AG04450 (cell line): Measurements from ENCODE around the gene GABRR2. TPM values are rescaled to one million over a fixed set of nuclear protein-coding genes. Genes with fewer than 3 reads are reported as not detected.

Source experiments
- CTCF ChIA-PET: fragments of 300-600, 350-600 bp; formaldehyde crosslinking; extraction: SDS; loops from one replicate; lab custom pipeline; 2022; ENCODE audit warnings: antibody characterized with exemption, inconsistent platforms; lab: Charles Lee
- POLR2A ChIA-PET: fragments of 350-600 bp; formaldehyde crosslinking; extraction: SDS; loops from one replicate; lab custom pipeline; 2021; ENCODE audit warnings: antibody characterized with exemption, inconsistent platforms; lab: Yijun Ruan, JAX
- DNase-seq: peaks from one replicate; pipeline ENCODE4 v3.0.0-alpha.2; 2011; ENCODE audit warnings: low read depth, low spot score
- H3K27ac ChIP-seq: one replicate; pipeline ENCODE4 v1.5.1; 2012; ENCODE audit warnings: low read depth, low read length, control low read depth
- H3K27me3 ChIP-seq: one replicate; pipeline ENCODE4 v1.6.0; 2012; ENCODE audit warnings: low read length; ENCODE audit not compliant: control insufficient read depth, insufficient read depth
- H3K4me3 ChIP-seq: 2 replicates; pipeline ENCODE4 v1.5.1; 2011; ENCODE audit warnings: mild to moderate bottlenecking, low read depth, low read length, control low read depth
- H3K9me3 ChIP-seq: 2 replicates; pipeline ENCODE4 v1.5.1; 2012; ENCODE audit warnings: low read length; ENCODE audit not compliant: control insufficient read depth, insufficient read depth
- CTCF ChIP-seq: IDR thresholded peaks from 2 replicates; pipeline ENCODE4 v1.5.1; 2011; ENCODE audit warnings: low read depth, low read length, control low read depth, inconsistent platforms
- polyA plus RNA-seq: library from polyadenylated mRNA; depleted of rRNA; stranded (reverse); fragments of >200 nt; gene quantifications from 2 replicates; pipeline ENCODE4 v1.2.3, GENCODE V29; 2011

Gene GABRR2
- polyA plus RNA-seq, 1 experiment = 0.12 TPM

- Histone ChIP-seq H3K9me3 (no peaks in the 10 kb centered on the region), H3K27me3 (no peaks in the 10 kb centered on the region), H3K27ac (no peak overlapping the region), H3K4me3 (no peak overlapping the region)
- DNase-seq = no peak
- POLR2A ChIA-PET = no interaction called here
- TF ChIP-seq CTCF = no peak
- CTCF ChIA-PET = no interaction called here
Observed at GRCh38 chr6:89330910-89331309, 15.8 kb upstream of the GABRR2 start.

- POLR2A ChIA-PET = no interaction called here
- no peak for TF ChIP-seq CTCF
- H3K9me3 ChIP-seq = no peaks in the 10 kb centered on the region
- CTCF ChIA-PET = interaction anchor here (3.3 kb wide), 1 partner anchor 43 kb away, joined by 13 read pairs; no protein-coding TSS in a partner anchor
- H3K27me3 ChIP-seq = no peaks in the 10 kb centered on the region
- no peak for DNase-seq
- H3K4me3 ChIP-seq = no peak overlapping the region
- H3K27ac ChIP-seq = no peak overlapping the region
Observed at GRCh38 chr6:89328976-89329375, 13.9 kb upstream of the GABRR2 start.

- H3K27ac ChIP-seq = no peak overlapping the region
- TF ChIP-seq CTCF = no peak
- no peaks in the 10 kb centered on the region for H3K9me3 ChIP-seq
- POLR2A ChIA-PET = interaction anchor here (0.8 kb wide), 1 partner anchor 17 kb away, joined by 3 read pairs; no protein-coding TSS in a partner anchor
- no peak for DNase-seq
- no peaks in the 10 kb centered on the region for H3K27me3 ChIP-seq
- CTCF ChIA-PET = interaction anchor here (0.9 to 1.7 kb wide), 2 partner anchors 48 to 108 kb away, joined by 4 to 6 read pairs; no protein-coding TSS in a partner anchor
- no peak overlapping the region for H3K4me3 ChIP-seq
Observed at GRCh38 chr6:89324304-89324703, 9.2 kb upstream of the GABRR2 start.

GRCh38 chr6:89323511-89323971 is 8.4 kb upstream of the GABRR2 start:
- no peak overlapping the region for H3K4me3 ChIP-seq
- no peak for TF ChIP-seq CTCF
- CTCF ChIA-PET = interaction anchor here (0.9 to 1.0 kb wide), 2 partner anchors 49 to 109 kb away, joined by 4 to 6 read pairs; no protein-coding TSS in a partner anchor

GRCh38 chr6:89321131-89321970 is 6.3 kb upstream of the GABRR2 start:
- H3K27ac ChIP-seq = no peak overlapping the region
- no peak overlapping the region for H3K4me3 ChIP-seq
- CTCF ChIA-PET = no interaction called here
- no peak for DNase-seq
- no peak for TF ChIP-seq CTCF
- no peaks in the 10 kb centered on the region for H3K9me3 ChIP-seq
- no peaks in the 10 kb centered on the region for H3K27me3 ChIP-seq
- POLR2A ChIA-PET = no interaction called here

More at GRCh38 chr6:89323511-89323971, 8.4 kb upstream of the GABRR2 start:
- Histone ChIP-seq H3K9me3 (no peaks in the 10 kb centered on the region), H3K27me3 (no peaks in the 10 kb centered on the region), H3K27ac (no peak overlapping the region)
- DNase-seq = no peak
- POLR2A ChIA-PET = no interaction called here
